ENCODE measurements around the gene ANKH.
"Not testable (repeated sequence)": the region's sequence is repeated elsewhere in the genome, so short reads cannot be mapped to it uniquely, and the experiment has no call there.

The ANKH gene

GRCh38 chr5:14849516-14850294, 21.9 kb downstream of the ANKH start:
- no peak overlapping the region for H3K4me3 ChIP-seq (ENCODE audit: low read length)
- TF ChIP-seq CTCF (conservative IDR thresholded peaks at IDR 0.05; ENCODE audit: low read depth, low read length): no peak
- DNase-seq (ENCODE audit: low read depth): no peak

- DNase-seq (ENCODE audit: low read depth); H3K4me3 ChIP-seq (ENCODE audit: low read length): not testable (repeated sequence)
Observed at GRCh38 chr5:14848942-14849341, 22.6 kb downstream of the ANKH start.

- no peak for TF ChIP-seq CTCF (conservative IDR thresholded peaks at IDR 0.05; ENCODE audit: low read depth, low read length)
- DNase-seq (ENCODE audit: low read depth): no peak
- H3K4me3 ChIP-seq (ENCODE audit: low read length): no peak overlapping the region
Observed at GRCh38 chr5:14848385-14848784, 23.2 kb downstream of the ANKH start.

GRCh38 chr5:14847471-14847870, 24.1 kb downstream of the ANKH start:
- DNase-seq (ENCODE audit: low read depth): no peak
- no peak overlapping the region for H3K4me3 ChIP-seq (ENCODE audit: low read length)
- no peak for TF ChIP-seq CTCF (conservative IDR thresholded peaks at IDR 0.05; ENCODE audit: low read depth, low read length)

- DNase-seq (ENCODE audit: low read depth): no peak
- no peak overlapping the region for H3K4me3 ChIP-seq (ENCODE audit: low read length)
- no peak for TF ChIP-seq CTCF (conservative IDR thresholded peaks at IDR 0.05; ENCODE audit: low read depth, low read length)
Observed at GRCh38 chr5:14842117-14842516, 29.5 kb downstream of the ANKH start.

- no peak for DNase-seq (ENCODE audit: low read depth)
- TF ChIP-seq CTCF (conservative IDR thresholded peaks at IDR 0.05; ENCODE audit: low read depth, low read length): no peak
- H3K4me3 ChIP-seq (ENCODE audit: low read length): no peak overlapping the region
Observed at GRCh38 chr5:14840624-14841023, 31.0 kb downstream of the ANKH start.

- no peak overlapping the region for H3K4me3 ChIP-seq (ENCODE audit: low read length)
- no peak for TF ChIP-seq CTCF (conservative IDR thresholded peaks at IDR 0.05; ENCODE audit: low read depth, low read length)
Observed at GRCh38 chr5:14838396-14839319, 32.9 kb downstream of the ANKH start.

GRCh38 chr5:14837423-14838122, 34.0 kb downstream of the ANKH start:
- not testable (repeated sequence) for H3K4me3 ChIP-seq (ENCODE audit: low read length); DNase-seq (ENCODE audit: low read depth)

More at GRCh38 chr5:14838396-14839319, 32.9 kb downstream of the ANKH start:
- no peak for DNase-seq (ENCODE audit: low read depth)
